GM21529 (cell line): ENCODE results near the gene FZD8.

Experiments
- ATAC-seq: cut with Tn5 transposase; IDR thresholded peaks from one replicate; pipeline ENCODE4 v1.9.1; 2021; ENCODE audit not compliant: unreplicated experiment

The FZD8 gene

DNA sequence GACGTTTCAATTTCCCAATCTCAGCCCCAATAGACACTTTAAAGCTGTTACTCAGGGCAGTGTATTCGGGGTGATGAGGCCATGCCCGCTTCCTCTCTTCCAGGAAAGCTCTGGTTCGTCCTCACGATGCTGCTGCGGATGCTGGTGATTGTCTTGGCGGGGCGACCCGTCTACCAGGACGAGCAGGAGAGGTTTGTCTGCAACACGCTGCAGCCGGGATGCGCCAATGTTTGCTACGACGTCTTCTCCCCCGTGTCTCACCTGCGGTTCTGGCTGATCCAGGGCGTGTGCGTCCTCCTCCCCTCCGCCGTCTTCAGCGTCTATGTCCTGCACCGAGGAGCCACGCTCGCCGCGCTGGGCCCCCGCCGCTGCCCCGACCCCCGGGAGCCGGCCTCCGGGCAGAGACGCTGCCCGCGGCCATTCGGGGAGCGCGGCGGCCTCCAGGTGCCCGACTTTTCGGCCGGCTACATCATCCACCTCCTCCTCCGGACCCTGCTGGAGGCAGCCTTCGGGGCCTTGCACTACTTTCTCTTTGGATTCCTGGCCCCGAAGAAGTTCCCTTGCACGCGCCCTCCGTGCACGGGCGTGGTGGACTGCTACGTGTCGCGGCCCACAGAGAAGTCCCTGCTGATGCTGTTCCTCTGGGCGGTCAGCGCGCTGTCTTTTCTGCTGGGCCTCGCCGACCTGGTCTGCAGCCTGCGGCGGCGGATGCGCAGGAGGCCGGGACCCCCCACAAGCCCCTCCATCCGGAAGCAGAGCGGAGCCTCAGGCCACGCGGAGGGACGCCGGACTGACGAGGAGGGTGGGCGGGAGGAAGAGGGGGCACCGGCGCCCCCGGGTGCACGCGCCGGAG is 34.4 kb downstream of the FZD8 start:
- ATAC-seq, result no peak

DNA sequence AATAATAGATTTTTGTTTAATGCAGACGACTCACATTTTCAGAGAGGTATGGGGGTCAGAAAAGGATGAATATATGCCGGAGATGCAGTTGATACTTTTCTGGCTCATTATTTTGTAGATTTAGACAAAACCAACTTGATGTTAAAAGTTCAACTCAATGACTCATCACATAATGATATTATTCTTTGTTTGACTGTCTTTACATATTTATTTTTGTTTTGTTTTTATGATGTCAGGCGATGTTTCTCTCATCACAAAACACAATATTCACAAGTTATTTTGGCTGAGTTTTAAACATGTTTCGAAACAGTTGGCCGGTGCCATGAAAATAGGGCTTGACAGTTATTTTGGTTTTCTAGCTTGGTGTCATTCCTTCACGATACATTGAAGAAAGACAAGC is 35.7 kb downstream of the FZD8 start:
- ATAC-seq, result no peak

DNA sequence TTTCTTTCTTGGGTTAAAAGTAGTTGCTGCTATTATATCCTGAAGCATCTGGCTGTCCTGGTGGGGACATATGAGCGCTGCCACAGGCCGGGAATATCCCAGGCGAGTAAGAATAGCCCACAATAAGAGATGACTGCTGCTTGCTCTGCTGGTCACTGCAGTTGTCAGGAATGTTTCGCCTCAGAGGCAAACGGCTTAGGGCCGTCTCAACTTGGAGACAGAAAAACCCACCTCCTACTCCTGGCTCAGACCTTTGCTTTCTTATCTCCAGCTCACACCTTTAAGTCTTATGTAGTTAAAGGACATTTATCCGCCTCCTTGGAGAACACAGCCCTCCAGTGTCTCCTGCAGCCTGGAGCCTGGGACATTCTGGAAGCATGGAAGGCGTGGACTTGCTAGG is 36.9 kb downstream of the FZD8 start, which contains the start of gene GJD4:
GJD4 (plus strand) TSS at position 151 of the 400 bp plus-strand sequence; CDS start at position 378, 227 bp downstream.
- no peak for ATAC-seq

DNA sequence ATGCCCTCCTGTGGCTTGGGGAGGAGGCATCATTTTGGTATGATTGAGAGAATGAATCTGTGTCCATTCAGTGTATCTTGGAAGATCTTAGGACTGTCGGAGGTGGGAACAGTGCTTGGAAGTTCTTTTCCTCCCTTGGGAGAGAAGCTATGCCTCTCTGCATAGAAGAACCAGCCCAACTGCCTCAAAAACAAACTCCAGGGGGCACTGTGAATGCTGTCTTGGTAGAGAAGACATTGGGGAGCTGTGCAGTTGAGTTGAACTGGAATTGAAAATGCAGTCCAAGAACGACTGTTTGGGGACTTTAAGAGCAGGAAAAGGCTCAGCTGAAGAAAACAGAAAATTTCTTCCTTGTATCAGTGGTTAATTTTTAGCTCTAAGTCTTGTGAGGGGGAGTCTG is 41.9 kb downstream of the FZD8 start:
- ATAC-seq, result no peak

DNA sequence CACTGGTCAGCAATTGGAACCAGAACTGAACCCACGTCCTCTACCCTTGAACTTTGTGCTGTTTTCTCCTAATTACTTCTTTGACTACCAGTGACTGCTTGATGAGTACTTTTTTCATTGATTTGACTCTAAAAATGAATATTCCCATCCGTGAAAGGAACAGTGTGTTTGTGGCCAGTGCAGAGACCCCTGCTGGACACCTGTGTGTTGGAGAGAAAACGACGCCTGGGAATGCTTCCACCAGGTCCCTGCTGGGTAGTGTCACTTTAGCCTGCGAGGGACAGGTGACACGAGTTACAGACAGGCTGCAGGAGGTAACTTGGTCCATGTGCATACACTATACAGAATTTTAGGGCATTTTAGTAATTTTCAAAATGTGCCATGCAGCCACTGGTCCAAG is 43.7 kb downstream of the FZD8 start:
- ATAC-seq, result no peak

DNA sequence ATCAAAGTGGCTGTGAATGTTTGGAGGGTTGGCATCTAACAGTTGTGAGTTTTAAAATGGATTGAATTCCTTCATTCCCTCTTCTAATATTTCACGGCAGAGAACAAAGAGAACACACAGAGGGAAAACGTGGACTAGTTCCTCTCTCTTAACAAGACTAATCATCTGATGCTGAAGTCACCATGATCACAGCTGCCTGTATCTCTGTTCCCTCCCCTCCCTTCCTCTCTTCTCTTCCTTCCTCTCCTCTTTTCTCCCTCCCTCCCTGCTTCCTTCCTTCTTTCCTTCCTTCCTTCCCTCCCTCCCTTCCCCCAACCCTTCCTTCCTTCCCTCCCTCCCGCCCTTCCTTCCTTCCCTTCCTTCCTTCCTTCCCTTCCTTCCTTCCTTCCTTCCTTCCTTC is 47.0 kb downstream of the FZD8 start:
- ATAC-seq, result no peak

DNA sequence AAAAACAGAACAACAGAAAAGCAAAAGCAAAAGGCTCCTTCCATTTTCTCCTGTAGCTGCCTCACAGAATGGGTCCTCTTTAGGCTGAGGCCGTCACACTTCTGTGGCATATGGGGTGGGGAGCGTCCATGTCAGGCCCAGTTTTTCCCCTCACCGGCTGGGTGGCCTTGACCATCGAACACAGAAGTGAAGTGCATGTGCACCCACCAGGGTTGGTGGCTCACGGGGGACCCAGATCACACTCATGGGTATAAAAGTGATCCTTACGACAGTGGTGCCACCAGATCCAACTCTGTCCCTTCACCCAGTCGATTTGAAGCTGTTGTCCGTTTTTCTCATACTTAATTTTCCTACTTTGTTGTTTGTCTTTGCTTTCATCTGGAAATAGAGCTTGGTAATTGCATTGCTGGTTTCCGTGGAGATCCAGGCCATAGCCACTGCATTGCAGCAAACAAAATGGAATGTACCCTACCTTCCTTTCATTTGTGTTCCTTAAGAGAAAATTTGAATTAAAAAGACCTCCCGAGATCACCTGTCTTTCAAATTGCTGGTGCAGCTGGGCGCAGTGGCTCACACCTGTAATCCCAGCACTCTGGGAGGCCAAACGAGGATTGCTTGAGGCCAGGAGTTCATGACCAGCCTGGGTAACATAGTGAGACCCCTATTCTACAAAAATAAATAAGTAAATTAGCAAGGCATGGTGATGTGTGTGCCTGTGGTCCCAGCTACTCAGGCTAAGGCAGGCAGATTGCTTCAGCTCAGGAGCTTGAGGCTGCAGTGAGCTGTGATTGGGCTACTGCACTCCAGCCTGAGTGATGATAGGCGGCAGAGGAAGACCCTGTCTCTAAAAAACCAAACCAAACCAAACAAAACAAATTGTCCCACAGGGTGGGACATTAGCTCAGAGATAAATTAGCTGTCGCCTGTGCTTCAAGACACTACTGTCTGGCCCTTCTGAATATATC is 47.7 kb downstream of the FZD8 start:
- no peak for ATAC-seq

DNA sequence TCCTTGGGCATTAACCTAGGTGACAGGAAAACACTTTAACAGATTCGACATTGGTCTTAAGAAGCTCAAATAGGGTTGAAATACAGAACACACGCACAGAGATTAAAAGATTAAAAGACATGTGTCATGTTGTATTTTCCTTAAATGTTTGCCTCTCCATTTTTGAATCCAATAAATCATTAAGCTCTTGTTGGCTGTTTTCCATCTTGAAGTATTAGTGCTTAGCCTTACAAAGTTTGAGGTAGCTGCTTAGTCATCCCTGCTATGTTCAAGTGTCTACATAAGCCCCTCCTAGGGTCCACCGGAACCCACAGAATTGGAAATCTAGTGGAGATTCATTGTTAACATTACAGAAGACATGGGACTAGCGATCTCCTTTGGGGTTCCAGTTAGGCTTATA is 49.7 kb downstream of the FZD8 start:
- ATAC-seq, result no peak

DNA sequence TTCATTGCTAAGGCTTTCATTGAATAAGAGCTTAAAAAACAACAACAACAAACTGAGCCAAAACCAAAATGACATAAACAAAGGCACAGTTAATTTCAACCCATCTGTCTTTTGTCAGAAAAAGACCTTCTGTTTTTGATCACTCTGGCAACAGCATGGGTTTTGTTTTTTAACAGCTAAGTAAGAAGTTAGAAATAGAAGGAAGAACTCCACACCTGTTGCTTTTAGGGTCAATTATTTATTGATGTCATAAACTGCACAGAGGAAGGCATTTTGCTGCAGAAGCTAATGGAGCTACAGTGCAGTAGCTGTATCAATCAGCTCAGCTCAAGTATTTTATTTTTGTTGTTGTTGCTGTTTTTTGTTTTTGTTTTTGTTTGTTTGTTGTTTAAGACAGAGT is 53.3 kb downstream of the FZD8 start:
- no peak for ATAC-seq
